Activated naive CD8-positive, alpha-beta T cell treated with anti-CD3 and anti-CD28 coated beads, Interleukin-2, amount 10 ng/mL, durations not matched to agents 7 days and 5 days (primary cell): ENCODE results near the gene RAB11FIP4. TPM values are rescaled to one million over a fixed set of nuclear protein-coding genes. Genes with fewer than 3 reads are reported as not detected.

Experiments
- ATAC-seq: fragments of 150-1000 bp; cut with Tn5 transposase; one replicate; pipeline ENCODE4 v1.10.0; 2021; ENCODE audit warnings: low read depth, moderate library complexity
- POLR2A ChIA-PET: fragments of 350-600 bp; sonication (Branson Sonifier 250); formaldehyde crosslinking; loops from one replicate; lab custom pipeline; 2021; ENCODE audit warnings: antibody characterized with exemption; lab: Charles Lee
- DNase-seq: peaks from one replicate; pipeline ENCODE4 v3.0.0; 2021
- H3K27ac Mint-ChIP-seq: one replicate; pipeline ENCODE4 v1.8.0; 2022; ENCODE audit warnings: mild to moderate bottlenecking, mixed read lengths
- H3K27me3 Mint-ChIP-seq: one replicate; pipeline ENCODE4 v1.8.0; 2022; ENCODE audit warnings: mild to moderate bottlenecking, moderate library complexity, mixed read lengths
- H3K36me3 Mint-ChIP-seq: one replicate; pipeline ENCODE4 v1.8.0; 2021; ENCODE audit warnings: mild to moderate bottlenecking, mixed read lengths
- H3K4me1 Mint-ChIP-seq: one replicate; pipeline ENCODE4 v1.8.0; 2021; ENCODE audit warnings: mixed read lengths
- H3K4me3 Mint-ChIP-seq: one replicate; pipeline ENCODE4 v1.8.0; 2022; ENCODE audit warnings: mild to moderate bottlenecking, moderate library complexity, mixed read lengths
- H3K9me3 Mint-ChIP-seq: one replicate; pipeline ENCODE4 v1.8.0; 2021; ENCODE audit warnings: mixed read lengths
- total RNA-seq, 2 experiments: library from RNA; stranded (reverse); gene quantifications; one replicate each; pipeline ENCODE4 v1.2.3, GENCODE V29; 2021

Gene RAB11FIP4
- total RNA-seq, 2 experiments from 2014 or later = 38.5 to 42.0 TPM

DNA sequence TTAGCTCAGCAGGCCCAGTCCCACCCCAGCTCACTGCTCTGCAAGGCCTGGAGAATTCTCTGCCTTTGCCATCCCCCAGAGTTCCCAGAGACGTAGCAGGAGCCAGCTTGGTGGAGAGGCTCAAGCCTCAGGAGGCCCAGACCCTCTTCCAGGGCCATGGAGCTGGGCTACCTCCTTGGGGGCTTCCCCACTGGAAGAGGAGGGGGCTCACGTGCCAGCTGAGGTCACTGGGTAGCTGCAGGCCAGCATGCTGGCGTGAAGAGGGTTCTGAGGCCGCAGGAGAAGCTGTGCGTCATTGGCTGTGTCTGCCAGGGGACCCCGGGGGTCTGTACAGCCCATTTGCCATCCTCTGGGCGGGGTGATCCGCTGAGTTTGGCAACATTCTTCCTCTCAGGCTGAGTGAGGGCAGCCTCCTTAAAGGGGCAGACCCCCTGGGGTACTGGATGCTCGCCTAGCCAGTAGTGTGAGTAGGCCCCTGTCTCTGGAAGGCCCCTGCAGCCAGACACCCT, 131.6 kb downstream of the RAB11FIP4 start:
- no peak overlapping the region for H3K4me3 Mint-ChIP-seq
- POLR2A ChIA-PET = no interaction called here
- peaks cover 18% of the 10 kb centered on the region for H3K36me3 Mint-ChIP-seq
- ATAC-seq (no peak), DNase-seq (no peak)
- no peak overlapping the region for H3K27ac Mint-ChIP-seq
- no peaks in the 10 kb centered on the region for H3K27me3 Mint-ChIP-seq
- no peaks in the 10 kb centered on the region for H3K9me3 Mint-ChIP-seq
- no peaks in the 10 kb centered on the region for H3K4me1 Mint-ChIP-seq

DNA sequence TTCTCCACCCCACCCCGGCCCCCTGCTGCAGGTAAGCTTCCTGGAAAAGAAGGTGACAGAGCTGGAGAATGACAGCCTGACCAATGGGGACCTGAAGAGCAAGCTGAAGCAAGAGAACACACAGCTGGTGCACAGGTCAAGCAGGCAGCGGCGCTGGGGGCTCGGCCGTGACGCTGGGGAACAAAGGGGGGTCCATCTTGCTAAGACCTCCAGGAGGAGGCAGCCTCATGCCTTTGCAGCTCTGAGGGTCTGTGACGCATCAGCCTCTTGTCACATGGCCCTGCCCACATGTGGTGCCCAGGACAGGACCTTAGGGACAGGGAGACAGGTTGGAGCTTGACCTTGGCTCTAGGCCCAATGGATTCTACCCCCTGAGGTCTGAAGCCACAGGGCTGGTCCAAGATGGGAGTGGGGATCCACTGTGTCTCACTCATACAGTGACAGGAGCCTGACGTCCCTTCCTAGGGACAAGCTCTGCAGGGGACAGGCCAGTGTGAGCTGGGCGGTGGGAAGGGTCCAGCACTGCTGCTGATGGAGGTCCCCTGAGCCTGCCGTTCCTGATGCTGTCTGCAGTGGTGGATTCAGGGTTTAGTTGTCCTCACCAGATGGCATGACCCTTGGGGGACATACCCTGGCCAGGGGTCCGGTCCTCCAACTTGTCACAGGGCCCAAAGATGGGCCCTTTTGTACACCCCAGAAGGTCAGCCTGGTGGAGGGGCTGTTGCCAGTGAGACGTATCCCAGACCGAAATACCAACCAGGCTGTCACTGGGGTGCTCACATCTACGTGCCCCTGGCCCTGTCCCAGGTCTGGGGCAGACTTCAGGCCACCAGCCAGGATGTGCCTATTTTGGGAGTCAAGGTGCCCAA, 132.6 kb downstream of the RAB11FIP4 start:
- POLR2A ChIA-PET = interaction anchor here (0.7 to 1.7 kb wide), 2 partner anchors 87 to 242 kb away, joined by 3 to 4 read pairs; no protein-coding TSS in a partner anchor

GRCh38 chr17:31524926-31525800, 133.7 kb downstream of the RAB11FIP4 start:
- ATAC-seq (peak; percentile 67), DNase-seq (peak; percentile 89)
- H3K4me1 Mint-ChIP-seq = no peaks in the 10 kb centered on the region
- H3K27ac Mint-ChIP-seq = no peak overlapping the region
- H3K9me3 Mint-ChIP-seq = no peaks in the 10 kb centered on the region
- H3K4me3 Mint-ChIP-seq = no peak overlapping the region
- no peaks in the 10 kb centered on the region for H3K27me3 Mint-ChIP-seq
- peaks cover 18% of the 10 kb centered on the region for H3K36me3 Mint-ChIP-seq
- POLR2A ChIA-PET = interaction anchor here (1.7 kb wide), 1 partner anchor 88 kb away, joined by 4 read pairs; no protein-coding TSS in a partner anchor

More for the DNA sequence above, 132.6 kb downstream of the RAB11FIP4 start:
- Mint-ChIP-seq H3K9me3 (no peaks in the 10 kb centered on the region), H3K27ac (no peak overlapping the region), H3K27me3 (no peaks in the 10 kb centered on the region), H3K4me3 (no peak overlapping the region), H3K4me1 (no peaks in the 10 kb centered on the region), H3K36me3 (peaks cover 18% of the 10 kb centered on the region)
- ATAC-seq = no peak
- DNase-seq = no peak

DNA sequence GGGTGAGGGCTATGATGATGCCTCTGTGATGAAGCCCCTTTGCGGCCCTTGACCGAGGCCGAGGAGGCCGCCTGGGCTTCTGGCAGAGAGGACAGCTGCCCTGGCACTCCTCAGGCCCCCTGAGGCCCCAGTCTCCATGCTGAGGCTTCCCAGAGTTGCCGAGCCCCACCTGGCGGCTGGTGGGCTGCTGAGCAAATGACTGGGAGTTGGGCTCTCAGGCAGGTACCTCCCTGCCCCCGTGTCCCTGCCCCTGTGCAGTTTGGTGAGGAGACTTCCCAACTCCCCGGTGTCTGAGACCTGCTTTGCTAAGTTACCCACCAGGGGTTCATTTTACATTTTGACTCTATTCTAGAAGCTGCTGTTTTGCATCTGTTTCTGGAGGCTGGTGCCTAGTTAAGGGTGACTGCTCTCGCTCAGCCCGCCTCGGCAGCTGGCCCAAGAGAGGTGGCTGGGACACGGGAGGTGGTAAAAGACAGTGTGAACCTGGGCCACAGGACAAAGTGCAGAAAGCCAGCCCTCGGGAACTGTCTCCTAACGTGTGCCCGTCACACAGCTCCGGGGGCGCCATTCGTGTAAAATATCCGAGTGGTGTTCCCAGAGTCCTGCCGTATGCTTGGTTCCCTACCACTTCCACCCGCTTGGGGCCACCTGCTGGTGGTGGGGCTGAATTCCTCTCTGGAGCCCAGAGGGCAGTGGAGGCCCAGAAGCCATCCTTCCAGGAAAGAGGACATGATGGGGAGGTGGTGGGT, 134.5 kb downstream of the RAB11FIP4 start:
- POLR2A ChIA-PET = no interaction called here
- Mint-ChIP-seq H3K4me3 (no peak overlapping the region), H3K9me3 (no peaks in the 10 kb centered on the region), H3K27ac (no peak overlapping the region), H3K36me3 (peaks cover 18% of the 10 kb centered on the region), H3K4me1 (no peaks in the 10 kb centered on the region), H3K27me3 (no peaks in the 10 kb centered on the region)
- DNase-seq (no peak), ATAC-seq (no peak)

GRCh38 chr17:31527606-31528005, 136.1 kb downstream of the RAB11FIP4 start:
- DNase-seq = no peak
- ATAC-seq = no peak
- Mint-ChIP-seq H3K9me3 (no peaks in the 10 kb centered on the region), H3K4me1 (no peaks in the 10 kb centered on the region), H3K27ac (no peak overlapping the region), H3K27me3 (no peaks in the 10 kb centered on the region), H3K4me3 (no peak overlapping the region), H3K36me3 (peaks cover 17% of the 10 kb centered on the region)
- POLR2A ChIA-PET = interaction anchor here (0.7 to 1.3 kb wide), 2 partner anchors 9 to 49 kb away, joined by 3 to 6 read pairs; no protein-coding TSS in a partner anchor

DNA sequence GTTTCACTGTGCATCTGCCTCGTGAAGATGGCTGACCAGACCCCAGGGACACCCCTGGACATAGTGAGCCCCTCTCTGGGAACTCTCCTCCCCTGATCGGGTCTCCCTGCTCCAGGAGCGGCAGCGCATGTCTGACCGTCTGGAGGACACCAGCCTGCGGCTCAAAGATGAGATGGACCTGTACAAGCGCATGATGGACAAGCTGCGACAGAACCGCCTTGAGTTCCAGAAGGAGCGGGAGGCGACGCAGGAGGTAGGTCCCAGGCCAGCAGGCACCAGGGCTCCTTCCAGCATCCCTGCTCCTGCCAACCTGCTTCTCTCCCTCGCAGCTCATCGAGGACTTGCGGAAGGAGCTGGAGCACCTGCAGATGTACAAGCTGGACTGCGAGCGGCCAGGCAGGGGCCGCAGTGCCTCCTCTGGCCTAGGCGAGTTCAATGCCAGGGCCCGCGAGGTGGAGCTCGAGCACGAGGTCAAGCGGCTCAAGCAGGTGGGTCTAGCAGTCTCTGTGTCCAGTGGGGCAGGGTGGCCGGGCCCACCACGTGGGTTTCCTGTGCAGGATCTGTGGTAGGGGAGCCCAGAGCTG, 136.9 kb downstream of the RAB11FIP4 start:
- no peak overlapping the region for H3K4me3 Mint-ChIP-seq
- DNase-seq = no peak
- no peak overlapping the region for H3K27ac Mint-ChIP-seq
- POLR2A ChIA-PET = interaction anchor here (1.3 kb wide), 1 partner anchor 50 kb away, joined by 3 read pairs; no protein-coding TSS in a partner anchor
- no peak for ATAC-seq
- H3K4me1 Mint-ChIP-seq = no peaks in the 10 kb centered on the region
- no peaks in the 10 kb centered on the region for H3K27me3 Mint-ChIP-seq
- H3K36me3 Mint-ChIP-seq = peaks cover 16% of the 10 kb centered on the region
- no peaks in the 10 kb centered on the region for H3K9me3 Mint-ChIP-seq

DNA sequence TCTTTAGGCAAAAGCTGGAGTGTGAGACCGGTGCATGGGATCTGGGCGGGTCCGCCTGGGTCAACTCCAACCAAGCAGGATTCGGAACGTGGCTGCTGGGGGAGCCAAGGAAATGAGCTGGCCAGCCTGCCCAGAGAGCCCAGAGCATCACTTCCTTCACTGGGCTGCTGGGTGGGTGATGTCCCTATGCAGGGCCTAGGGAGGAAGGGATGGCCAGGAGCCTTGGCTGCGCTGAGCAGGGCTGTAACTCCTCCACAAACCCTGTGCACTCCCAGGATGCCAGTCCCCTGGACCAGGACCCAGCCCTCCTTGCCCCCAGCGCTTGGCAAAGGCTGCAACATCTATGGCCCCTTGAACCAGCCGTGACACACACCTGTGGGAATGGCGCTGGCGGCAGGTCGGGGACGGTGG, 138.4 kb downstream of the RAB11FIP4 start:
- H3K27me3 Mint-ChIP-seq = no peaks in the 10 kb centered on the region
- no peak overlapping the region for H3K4me3 Mint-ChIP-seq
- DNase-seq = no peak
- POLR2A ChIA-PET = no interaction called here
- H3K36me3 Mint-ChIP-seq = peaks cover 5% of the 10 kb centered on the region
- H3K4me1 Mint-ChIP-seq = no peaks in the 10 kb centered on the region
- no peak overlapping the region for H3K27ac Mint-ChIP-seq
- H3K9me3 Mint-ChIP-seq = no peaks in the 10 kb centered on the region
- ATAC-seq = no peak

- H3K36me3 Mint-ChIP-seq = peaks cover 5% of the 10 kb centered on the region
- no peaks in the 10 kb centered on the region for H3K9me3 Mint-ChIP-seq
- DNase-seq (no peak), ATAC-seq (no peak)
- no peaks in the 10 kb centered on the region for H3K27me3 Mint-ChIP-seq
- peaks cover 3% of the 10 kb centered on the region for H3K4me1 Mint-ChIP-seq
- POLR2A ChIA-PET = no interaction called here
- H3K27ac Mint-ChIP-seq = no peak overlapping the region
- no peak overlapping the region for H3K4me3 Mint-ChIP-seq
Observed at GRCh38 chr17:31530391-31530985, 139.0 kb downstream of the RAB11FIP4 start.

DNA sequence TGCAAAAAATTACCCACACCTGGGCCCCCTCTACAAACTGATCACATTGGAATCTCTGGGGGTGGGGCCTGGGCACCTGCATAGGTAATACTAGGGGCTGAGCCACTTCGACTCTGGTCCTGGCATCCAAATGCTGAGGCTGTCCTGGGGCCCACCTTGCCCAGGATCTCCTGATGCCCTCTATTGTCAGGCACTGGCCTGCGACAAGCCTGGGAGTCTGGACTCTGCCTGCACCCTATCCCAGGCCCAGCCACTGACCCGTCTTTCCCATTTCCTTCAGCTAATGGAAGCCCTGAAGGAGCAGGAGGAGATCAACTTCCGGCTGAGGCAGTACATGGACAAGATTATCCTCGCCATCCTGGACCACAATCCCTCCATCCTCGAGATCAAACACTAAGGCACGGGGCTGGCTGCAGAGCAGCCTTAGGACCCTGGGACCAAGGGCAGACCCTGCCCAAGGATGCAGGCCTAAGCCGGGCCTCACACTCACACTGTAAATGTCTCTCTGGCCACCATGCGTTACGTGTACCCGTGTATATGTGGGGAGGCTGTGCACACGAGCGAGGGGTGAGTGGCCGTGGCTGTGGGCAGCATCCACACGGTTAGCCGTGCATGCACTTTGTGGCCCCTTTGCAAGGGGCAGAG, 140.0 kb downstream of the RAB11FIP4 start:
- no peaks in the 10 kb centered on the region for H3K27me3 Mint-ChIP-seq
- no peak for ATAC-seq
- H3K4me3 Mint-ChIP-seq = no peak overlapping the region
- no peak for DNase-seq
- peaks cover 6% of the 10 kb centered on the region for H3K4me1 Mint-ChIP-seq
- H3K9me3 Mint-ChIP-seq = no peaks in the 10 kb centered on the region
- POLR2A ChIA-PET = no interaction called here
- no peak overlapping the region for H3K27ac Mint-ChIP-seq
- H3K36me3 Mint-ChIP-seq = peaks cover 5% of the 10 kb centered on the region

- Mint-ChIP-seq H3K4me1 (peaks cover 6% of the 10 kb centered on the region), H3K36me3 (peaks cover 5% of the 10 kb centered on the region), H3K4me3 (no peak overlapping the region)
Observed at GRCh38 chr17:31532081-31532480, 140.6 kb downstream of the RAB11FIP4 start.

GRCh38 chr17:31532526-31532925, 141.1 kb downstream of the RAB11FIP4 start:
- POLR2A ChIA-PET = no interaction called here
- Mint-ChIP-seq H3K4me3 (no peak overlapping the region), H3K27me3 (no peaks in the 10 kb centered on the region), H3K36me3 (peaks cover 5% of the 10 kb centered on the region), H3K27ac (no peak overlapping the region), H3K9me3 (no peaks in the 10 kb centered on the region), H3K4me1 (peaks cover 6% of the 10 kb centered on the region)
- ATAC-seq (no peak), DNase-seq (no peak)

More at GRCh38 chr17:31532081-31532480, 140.6 kb downstream of the RAB11FIP4 start:
- Mint-ChIP-seq H3K27ac (no peak overlapping the region), H3K27me3 (no peaks in the 10 kb centered on the region), H3K9me3 (no peaks in the 10 kb centered on the region)
- ATAC-seq = no peak
- POLR2A ChIA-PET = no interaction called here
- DNase-seq = no peak
